Measurements from ENCODE around the gene FGD3.

The FGD3 gene

GRCh38 chr9:93031629-93032430, 84.5 kb downstream of the FGD3 start:
- peak; percentile 37 for DNase-seq (ENCODE audit: low spot score)

- no peak for DNase-seq (ENCODE audit: low spot score)
Measured at GRCh38 chr9:93032545-93032944, 85.2 kb downstream of the FGD3 start.

GRCh38 chr9:93033531-93033930, 86.2 kb downstream of the FGD3 start:
- no peak for DNase-seq (ENCODE audit: low spot score)

GRCh38 chr9:93035106-93035660, 87.9 kb downstream of the FGD3 start:
- no peak for DNase-seq (ENCODE audit: low spot score)

GRCh38 chr9:93035821-93036351, 88.6 kb downstream of the FGD3 start:
- no peak for DNase-seq (ENCODE audit: low spot score)

GRCh38 chr9:93036887-93037475, 89.7 kb downstream of the FGD3 start:
- DNase-seq (ENCODE audit: low spot score), result no peak

DNA sequence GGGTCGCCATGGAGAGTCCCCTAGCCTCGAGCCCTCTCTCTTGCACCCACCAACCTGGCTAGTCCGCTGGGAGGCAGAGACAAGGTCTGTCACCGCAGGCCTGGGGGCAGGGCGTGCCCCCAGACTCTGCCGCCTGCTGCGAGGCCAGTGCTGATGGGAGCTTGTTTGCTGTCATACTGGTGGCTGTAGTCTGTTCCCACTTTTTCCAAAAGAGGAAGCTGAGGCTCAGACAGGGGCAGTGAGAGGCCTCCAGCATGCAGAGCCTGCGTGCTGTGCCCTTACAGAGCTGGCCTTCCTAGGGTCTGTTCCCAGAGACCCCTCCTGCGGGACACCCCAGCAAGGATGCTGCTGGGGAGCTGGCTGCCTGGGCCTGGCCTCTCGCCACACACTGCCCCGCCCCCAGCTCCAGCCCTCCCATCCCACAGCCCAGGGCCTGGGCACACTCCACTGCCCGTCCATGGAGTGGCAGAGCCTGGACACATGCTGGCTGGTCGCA, 90.2 kb downstream of the FGD3 start:
- DNase-seq (ENCODE audit: low spot score), result peak; percentile 54

GRCh38 chr9:93038918-93039317, 91.6 kb downstream of the FGD3 start:
- no peak for DNase-seq (ENCODE audit: low spot score)

- DNase-seq (ENCODE audit: low spot score), result no peak
Measured at GRCh38 chr9:93039456-93039855, 92.1 kb downstream of the FGD3 start.

DNA sequence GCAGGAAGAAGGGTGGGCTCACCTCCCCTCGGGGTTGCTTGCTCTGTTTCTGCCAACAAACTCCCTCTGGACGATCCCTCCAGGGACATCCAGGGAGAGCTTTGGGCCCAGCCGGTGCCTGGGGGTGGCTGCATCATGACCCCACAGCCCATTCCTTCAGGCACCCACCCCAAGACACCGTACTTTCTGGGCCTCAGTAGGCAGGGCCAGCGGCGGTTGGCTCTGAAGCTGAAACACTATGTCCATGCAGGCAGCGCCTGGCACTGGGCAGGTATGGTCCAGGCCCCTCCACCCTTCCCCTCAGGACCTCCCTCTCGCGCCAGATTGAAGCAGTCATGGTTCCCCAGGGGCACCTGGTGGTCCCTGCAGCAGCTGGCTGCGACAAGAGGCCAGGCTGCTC, 92.7 kb downstream of the FGD3 start:
- DNase-seq (ENCODE audit: low spot score), result no peak

- no peak for DNase-seq (ENCODE audit: low spot score)
Measured at GRCh38 chr9:93040409-93040808, 93.1 kb downstream of the FGD3 start.

GRCh38 chr9:93041108-93041802, 93.9 kb downstream of the FGD3 start:
- DNase-seq (ENCODE audit: low spot score), result no peak

GRCh38 chr9:93043122-93043521, 95.8 kb downstream of the FGD3 start:
- no peak for DNase-seq (ENCODE audit: low spot score)

- no peak for DNase-seq (ENCODE audit: low spot score)
Measured at GRCh38 chr9:93045521-93045920, 98.2 kb downstream of the FGD3 start.

GRCh38 chr9:93048566-93049448, 101.5 kb downstream of the FGD3 start:
- no peak for DNase-seq (ENCODE audit: low spot score)

DNA sequence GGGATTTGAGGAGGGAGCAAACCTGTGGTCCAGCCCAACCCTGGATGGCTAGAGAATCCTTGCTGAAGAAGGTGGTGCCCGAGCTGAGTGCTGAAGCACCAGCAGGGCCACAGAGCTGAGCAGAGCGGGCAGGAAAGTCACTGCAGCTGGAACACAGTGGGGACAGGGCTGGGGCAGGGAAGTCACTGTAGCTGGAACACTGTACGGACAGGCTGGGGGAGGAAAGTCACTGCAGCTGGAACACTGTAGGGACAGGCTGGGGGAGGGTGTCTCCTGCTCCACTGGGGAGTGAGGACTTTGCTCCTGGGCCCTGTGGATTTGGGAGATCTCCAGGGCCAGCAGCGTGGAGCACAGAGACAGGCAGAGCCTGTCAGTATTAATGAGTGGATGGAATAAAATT, 102.2 kb downstream of the FGD3 start:
- no peak for DNase-seq (ENCODE audit: low spot score)

- no peak for DNase-seq (ENCODE audit: low spot score)
Measured at GRCh38 chr9:93050231-93050630, 102.9 kb downstream of the FGD3 start.

GRCh38 chr9:93051680-93052089, 104.4 kb downstream of the FGD3 start:
- no peak for DNase-seq (ENCODE audit: low spot score)

GRCh38 chr9:93052791-93053540, 105.6 kb downstream of the FGD3 start:
- no peak for DNase-seq (ENCODE audit: low spot score)

DNA sequence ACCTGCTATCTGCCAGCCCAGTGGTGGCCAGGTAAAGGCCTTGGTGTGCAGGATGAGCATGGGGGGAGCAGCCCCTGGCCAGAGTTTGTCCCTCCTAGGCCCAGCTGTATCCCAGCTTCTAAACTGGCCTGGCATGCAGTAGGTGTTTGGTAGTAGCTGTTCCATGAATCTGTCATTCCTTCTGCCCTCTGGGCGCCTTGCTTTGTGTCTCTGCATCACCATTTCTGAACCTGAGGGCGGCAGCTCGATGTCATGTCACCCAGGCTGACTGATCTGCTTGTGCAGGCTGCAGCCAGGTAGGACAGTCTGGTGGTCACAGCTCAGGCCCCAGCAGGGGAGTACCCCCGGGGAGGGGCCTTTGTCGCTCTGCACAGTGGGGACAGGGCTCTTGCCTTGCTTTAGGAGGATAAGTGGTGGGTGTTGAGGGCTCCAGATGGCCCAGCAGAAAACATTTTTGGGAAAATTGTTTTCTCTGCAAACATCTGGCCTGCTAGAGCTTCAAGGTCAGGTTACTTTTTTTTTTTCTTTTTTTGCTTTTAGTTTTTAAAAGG, 106.5 kb downstream of the FGD3 start:
- DNase-seq (ENCODE audit: low spot score), result no peak

Data from globus pallidus (tissue), 1 donor.